A204.1 (cell line): Measurements from ENCODE around the gene STYX.
"Not testable (repeated sequence)": the region's sequence is repeated elsewhere in the genome, so short reads cannot be mapped to it uniquely, and the experiment has no call there.

Experiments
- FAIRE-seq: peaks from 2 replicates; lab custom pipeline; 2012; peaks lifted over from hg19 to GRCh38; lab: Jason Lieb, UNC

STYX gene

GRCh38 chr14:52727509-52727908 is 2.5 kb upstream of the STYX start:
- peak; percentile 62 for FAIRE-seq

GRCh38 chr14:52729035-52729434 is 931 bp upstream of the STYX start:
- not testable (repeated sequence) for FAIRE-seq

GRCh38 chr14:52729585-52729924 is 411 bp upstream of the STYX start:
- FAIRE-seq = peak; percentile 16

GRCh38 chr14:52730709-52731111 is 744 bp downstream of the STYX start:
- no peak for FAIRE-seq

- FAIRE-seq = no peak
Observed at GRCh38 chr14:52733824-52734223, 3.9 kb downstream of the STYX start.

- no peak for FAIRE-seq
Observed at GRCh38 chr14:52735921-52736489, 6.0 kb downstream of the STYX start.

GRCh38 chr14:52738409-52738808 is 8.4 kb downstream of the STYX start:
- FAIRE-seq = no peak

GRCh38 chr14:52740751-52741150 is 10.8 kb downstream of the STYX start:
- FAIRE-seq = no peak

- FAIRE-seq = no peak
Observed at GRCh38 chr14:52741865-52742264, 11.9 kb downstream of the STYX start.

- FAIRE-seq = no peak
Observed at GRCh38 chr14:52748647-52749292, 18.8 kb downstream of the STYX start.

GRCh38 chr14:52755607-52756316 is 25.8 kb downstream of the STYX start:
- no peak for FAIRE-seq

GRCh38 chr14:52759145-52759544 is 29.2 kb downstream of the STYX start:
- FAIRE-seq = no peak

GRCh38 chr14:52762923-52763322 is 33.0 kb downstream of the STYX start:
- not testable (repeated sequence) for FAIRE-seq

- no peak for FAIRE-seq
Observed at GRCh38 chr14:52767058-52767833, 37.3 kb downstream of the STYX start.

- FAIRE-seq = no peak
Observed at GRCh38 chr14:52769887-52770286, 39.9 kb downstream of the STYX start.

GRCh38 chr14:52776816-52777215 is 46.9 kb downstream of the STYX start:
- FAIRE-seq = no peak

GRCh38 chr14:52778702-52779101 is 48.7 kb downstream of the STYX start:
- no peak for FAIRE-seq

GRCh38 chr14:52780893-52781292 is 50.9 kb downstream of the STYX start:
- no peak for FAIRE-seq

- FAIRE-seq = no peak
Observed at GRCh38 chr14:52781629-52782028, 51.7 kb downstream of the STYX start.

GRCh38 chr14:52783206-52783605 is 53.2 kb downstream of the STYX start:
- FAIRE-seq = no peak

GRCh38 chr14:52786887-52787286 is 56.9 kb downstream of the STYX start:
- FAIRE-seq = no peak

GRCh38 chr14:52789118-52789517 is 59.2 kb downstream of the STYX start:
- no peak for FAIRE-seq
